Endothelial cell of umbilical vein (primary cell): ENCODE measurements around the gene OR6P1. TPM values are rescaled to one million over a fixed set of nuclear protein-coding genes. Genes with fewer than 3 reads are reported as not detected.

ENCODE experiments used
- BruUV-seq: library from RNA; stranded (reverse); fragments of 400-500 nt; replicated peaks from 2 replicates; lab custom pipeline; 2021; lab: Mats Ljungman, UMichigan
- CTCF ChIA-PET: fragments of 300-600, 350-600 bp; sonication (Branson Sonifier 250); formaldehyde crosslinking; loops from one replicate; lab custom pipeline; 2021; ENCODE audit warnings: antibody characterized with exemption, inconsistent platforms; lab: Charles Lee
- POLR2A ChIA-PET: fragments of 300-600, 350-600 bp; sonication (Branson Sonifier 250); formaldehyde crosslinking; loops from one replicate; lab custom pipeline; 2021; ENCODE audit warnings: antibody characterized with exemption, inconsistent platforms; lab: Charles Lee
- DNase-seq: peaks from one replicate; pipeline ENCODE4 v3.0.0-alpha.2; 2011; ENCODE audit warnings: low read depth, low spot score
- FAIRE-seq: peaks from 2 replicates; lab custom pipeline; 2011; peaks lifted over from hg19 to GRCh38; lab: Jason Lieb, UNC
- H2AFZ ChIP-seq: 2 replicates; pipeline ENCODE4 v1.6.0; 2012; ENCODE audit warnings: low read depth, low read length, control low read depth, inconsistent platforms
- H3K27ac ChIP-seq: 2 replicates; pipeline ENCODE4 v1.5.1; 2011; ENCODE audit warnings: low read depth, mild to moderate bottlenecking, control low read depth, low read length, moderate library complexity; ENCODE audit not compliant: insufficient read depth
- H3K27me3 ChIP-seq, 2 experiments: 2 replicates each; pipeline versions ENCODE4 v1.6.0 to v1.6.1; 2011; ENCODE audit warnings: low read length in 2 of 2, mixed read lengths in 1 of 2; ENCODE audit not compliant: control insufficient read depth in 2 of 2, insufficient read depth in 2 of 2
- H3K36me3 ChIP-seq, 2 experiments: 2 replicates in 1 of 2; 3 replicates in 1 of 2; pipeline ENCODE4 v1.5.1; 2011; ENCODE audit warnings: low read length in 2 of 2, mild to moderate bottlenecking in 1 of 2, moderate library complexity in 1 of 2; ENCODE audit not compliant: control insufficient read depth in 2 of 2, insufficient read depth in 2 of 2; ENCODE audit errors: extremely low read depth in 1 of 2
- H3K4me1 ChIP-seq: 3 replicates; pipeline ENCODE4 v1.5.1; 2011; ENCODE audit warnings: mild to moderate bottlenecking, low read length; ENCODE audit not compliant: control insufficient read depth, insufficient read depth; ENCODE audit errors: extremely low read depth
- H3K4me2 ChIP-seq: 2 replicates; pipeline ENCODE4 v1.6.1; 2011; ENCODE audit warnings: low read length, control low read depth, mixed read lengths; ENCODE audit not compliant: insufficient read depth
- H3K4me3 ChIP-seq, 3 experiments: fragments of 200-600 bp in 1 of 3; sonication (generic), shearing (Covaris generic) in 1 of 3; replicated peaks in 1 of 3; 2 replicates each; pipeline ENCODE4 v1.5.1; 2011 to 2016; ENCODE audit warnings: control low read depth in 3 of 3, low read length in 3 of 3, mild to moderate bottlenecking in 2 of 3, inconsistent platforms in 1 of 3, low read depth in 1 of 3, moderate library complexity in 1 of 3; ENCODE audit not compliant: insufficient read depth in 1 of 3
- H3K79me2 ChIP-seq: 2 replicates; pipeline ENCODE4 v1.6.0; 2012; ENCODE audit warnings: low read length, inconsistent platforms; ENCODE audit not compliant: control insufficient read depth, insufficient read depth
- H3K9ac ChIP-seq: replicated peaks from 2 replicates; pipeline ENCODE3; 2011; ENCODE audit warnings: low read length, control low read depth; ENCODE audit not compliant: insufficient read depth; ENCODE audit errors: extremely low read depth
- H3K9me1 ChIP-seq: replicated peaks from 3 replicates; pipeline ENCODE4 v1.6.0; 2011; ENCODE audit warnings: mild to moderate bottlenecking, low read length; ENCODE audit not compliant: control insufficient read depth, insufficient read depth; ENCODE audit errors: extremely low read depth
- H3K9me3 ChIP-seq: replicated peaks from 2 replicates; pipeline ENCODE4 v1.5.1; 2012; ENCODE audit warnings: low read length, inconsistent platforms; ENCODE audit not compliant: control insufficient read depth, insufficient read depth
- H4K20me1 ChIP-seq: replicated peaks from 2 replicates; pipeline ENCODE3; 2011; ENCODE audit warnings: mild to moderate bottlenecking, low read length; ENCODE audit not compliant: control insufficient read depth, insufficient read depth; ENCODE audit errors: extremely low read depth
- EZH2 ChIP-seq: IDR thresholded peaks from 2 replicates; pipeline ENCODE4 v1.6.1; 2012; ENCODE audit warnings: borderline replicate concordance, low read depth, mild to moderate bottlenecking, moderate library complexity, low read length, inconsistent platforms; ENCODE audit not compliant: severe bottlenecking
- FOS ChIP-seq: IDR thresholded peaks from 2 replicates; pipeline ENCODE4 v1.6.1; 2011; ENCODE audit warnings: mild to moderate bottlenecking, low read length, moderate library complexity, borderline replicate concordance; ENCODE audit not compliant: insufficient read depth
- GATA2 ChIP-seq: IDR thresholded peaks from 2 replicates; pipeline ENCODE4 v1.7.0; 2011; ENCODE audit warnings: low read depth, mild to moderate bottlenecking, moderate library complexity, mixed read lengths, low read length; ENCODE audit not compliant: insufficient read length, insufficient read depth
- JUN ChIP-seq: IDR thresholded peaks from 2 replicates; pipeline ENCODE4 v1.6.1; 2011; ENCODE audit warnings: borderline replicate concordance, low read depth; ENCODE audit not compliant: insufficient read length, insufficient read depth
- MAX ChIP-seq: IDR thresholded peaks from 2 replicates; pipeline ENCODE4 v1.6.1; 2011; ENCODE audit not compliant: insufficient read depth, insufficient read length
- MYC ChIP-seq: IDR thresholded peaks from one replicate; pipeline ENCODE4 v1.6.1; 2011; ENCODE audit warnings: mild to moderate bottlenecking, low read depth, low read length
- POLR2A ChIP-seq: IDR thresholded peaks from 2 replicates; pipeline ENCODE4 v1.6.1; 2012; ENCODE audit warnings: low read depth, mild to moderate bottlenecking, control low read depth, low read length
- POLR2AphosphoS5 ChIP-seq: IDR thresholded peaks from 2 replicates; pipeline ENCODE4 v1.6.1; 2012; ENCODE audit warnings: low read depth, mild to moderate bottlenecking, control low read depth, low read length, moderate library complexity; ENCODE audit not compliant: insufficient read depth
- dilution Hi-C: fragments of 300-500 bp; cut with MboI; formaldehyde crosslinking; loops from one replicate; pipeline ENCODE4 v1.15.0; 2019; ENCODE audit warnings: low sequenced_read_pairs; ENCODE audit not compliant: extremely low pct_ligation_motif_present
- intact Hi-C: fragments of 100-400 bp; cut with micrococcal nuclease; formaldehyde crosslinking; loops from one replicate; pipeline ENCODE4 v1.10.0; 2022
- polyA plus RNA-seq, 4 experiments: library from polyadenylated mRNA; depleted of rRNA in 3 of 4; stranded (reverse) in 3 of 4; unstranded in 1 of 4; fragments of >200 nt; gene quantifications; 2 replicates each; pipeline versions ENCODE4 v1.2.1 to v1.2.3, GENCODE V29; 2011 to 2012; ENCODE audit warnings: missing spikeins in 1 of 4
- total RNA-seq: library from RNA; stranded (reverse); gene quantifications from 2 replicates; pipeline ENCODE4 v1.2.3, GENCODE V29; 2021
- TF ChIP-seq, protein P1 (sequence below), 2 donors: IDR thresholded peaks; 1 replicate in 1 of 2; 2 replicates in 1 of 2; pipeline ENCODE4 v1.5.1; 2011; ENCODE audit warnings: low read length in 2 of 2, mild to moderate bottlenecking in 2 of 2, moderate library complexity in 2 of 2, control low read depth in 1 of 2, inconsistent platforms in 1 of 2, low read depth in 1 of 2; ENCODE audit not compliant: insufficient read depth in 1 of 2; ENCODE audit errors: extremely low read depth in 1 of 2

Gene OR6P1
- total and polyA plus RNA-seq, 2 donors (not counting 3 experiments of a cell fraction or from before 2014, with no cell fraction given): not detected

DNA sequence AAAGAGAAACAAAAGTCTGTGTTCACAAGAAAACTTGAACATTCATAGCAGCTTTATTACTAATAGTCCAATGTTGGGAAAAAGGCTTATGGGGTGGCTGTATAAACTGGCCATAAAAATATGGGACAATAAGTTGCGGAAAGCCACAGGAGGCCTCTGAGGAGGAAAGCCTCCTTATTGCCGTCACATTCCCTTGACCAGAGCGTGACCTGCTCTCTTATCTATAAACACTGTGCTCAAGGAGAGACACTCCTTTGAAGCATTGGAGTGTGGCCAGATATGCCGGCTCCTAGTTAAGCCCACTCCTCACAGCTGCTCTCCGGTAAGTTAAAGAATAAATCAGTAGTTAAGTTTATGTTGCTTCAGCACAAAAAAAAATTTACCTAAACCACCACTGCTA lies 35.9 kb downstream of the OR6P1 start:
- POLR2A ChIA-PET: no interaction called here
- intact Hi-C loops (no loop called here), dilution Hi-C loops (no loop called here)
- H3K27ac ChIP-seq: no peak overlapping the region
- DNase-seq (no peak), FAIRE-seq (no peak)
- CTCF ChIA-PET: no interaction called here
- BruUV-seq: no TSS peak
- H3K36me3 ChIP-seq: no peaks in the 10 kb centered on the region
- no peak overlapping the region for H3K4me2 ChIP-seq
- H3K4me1 ChIP-seq: no peaks in the 10 kb centered on the region
- TF ChIP-seq FOS (no peak), EZH2 (no peak), MAX (no peak), JUN (no peak), MYC (no peak), POLR2AphosphoS5 (no peak), POLR2A (no peak), GATA2 (no peak)
- TF ChIP-seq, protein P1, sequence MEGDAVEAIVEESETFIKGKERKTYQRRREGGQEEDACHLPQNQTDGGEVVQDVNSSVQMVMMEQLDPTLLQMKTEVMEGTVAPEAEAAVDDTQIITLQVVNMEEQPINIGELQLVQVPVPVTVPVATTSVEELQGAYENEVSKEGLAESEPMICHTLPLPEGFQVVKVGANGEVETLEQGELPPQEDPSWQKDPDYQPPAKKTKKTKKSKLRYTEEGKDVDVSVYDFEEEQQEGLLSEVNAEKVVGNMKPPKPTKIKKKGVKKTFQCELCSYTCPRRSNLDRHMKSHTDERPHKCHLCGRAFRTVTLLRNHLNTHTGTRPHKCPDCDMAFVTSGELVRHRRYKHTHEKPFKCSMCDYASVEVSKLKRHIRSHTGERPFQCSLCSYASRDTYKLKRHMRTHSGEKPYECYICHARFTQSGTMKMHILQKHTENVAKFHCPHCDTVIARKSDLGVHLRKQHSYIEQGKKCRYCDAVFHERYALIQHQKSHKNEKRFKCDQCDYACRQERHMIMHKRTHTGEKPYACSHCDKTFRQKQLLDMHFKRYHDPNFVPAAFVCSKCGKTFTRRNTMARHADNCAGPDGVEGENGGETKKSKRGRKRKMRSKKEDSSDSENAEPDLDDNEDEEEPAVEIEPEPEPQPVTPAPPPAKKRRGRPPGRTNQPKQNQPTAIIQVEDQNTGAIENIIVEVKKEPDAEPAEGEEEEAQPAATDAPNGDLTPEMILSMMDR (IDR thresholded peaks at IDR 0.05; ENCODE audit: extremely low read depth in 1 of 2, insufficient read depth in 1 of 2, low read depth in 1 of 2, low read length in 2 of 2): no peak
- H3K9ac ChIP-seq: no peak overlapping the region
- H3K9me1 ChIP-seq: no peaks in the 10 kb centered on the region
- H3K9me3 ChIP-seq: no peaks in the 10 kb centered on the region
- H4K20me1 ChIP-seq: no peaks in the 10 kb centered on the region
- no peak overlapping the region for H2AFZ ChIP-seq
- H3K4me3 ChIP-seq: no peak overlapping the region
- H3K79me2 ChIP-seq: no peaks in the 10 kb centered on the region
- no peaks in the 10 kb centered on the region for H3K27me3 ChIP-seq
